Endothelial cell of umbilical vein (primary cell): ENCODE results near the gene MOB1A. TPM values are rescaled to one million over a fixed set of nuclear protein-coding genes. Genes with fewer than 3 reads are reported as not detected.

Source experiments
- Bru-seq: library from RNA; stranded (reverse); fragments of 400-500 nt; gene quantifications from one replicate; lab custom pipeline; 2021; lab: Mats Ljungman, UMichigan
- BruChase-seq, 2 experiments: library from RNA; stranded (reverse); fragments of 400-500 nt; gene quantifications; one replicate each; lab custom pipeline; 2021; lab: Mats Ljungman, UMichigan
- BruUV-seq: library from RNA; stranded (reverse); fragments of 400-500 nt; replicated peaks from 2 replicates; lab custom pipeline; 2021; lab: Mats Ljungman, UMichigan
- CTCF ChIA-PET: fragments of 300-600, 350-600 bp; sonication (Branson Sonifier 250); formaldehyde crosslinking; loops from one replicate; lab custom pipeline; 2021; ENCODE audit warnings: antibody characterized with exemption, inconsistent platforms; lab: Charles Lee
- POLR2A ChIA-PET: fragments of 300-600, 350-600 bp; sonication (Branson Sonifier 250); formaldehyde crosslinking; loops from one replicate; lab custom pipeline; 2021; ENCODE audit warnings: antibody characterized with exemption, inconsistent platforms; lab: Charles Lee
- DNase-seq: peaks from one replicate; pipeline ENCODE4 v3.0.0-alpha.2; 2011; ENCODE audit warnings: low read depth, low spot score
- FAIRE-seq: peaks from 2 replicates; lab custom pipeline; 2011; peaks lifted over from hg19 to GRCh38; lab: Jason Lieb, UNC
- H2AFZ ChIP-seq: 2 replicates; pipeline ENCODE4 v1.6.0; 2012; ENCODE audit warnings: low read depth, low read length, control low read depth, inconsistent platforms
- H3K27ac ChIP-seq: 2 replicates; pipeline ENCODE4 v1.5.1; 2011; ENCODE audit warnings: low read depth, mild to moderate bottlenecking, control low read depth, low read length, moderate library complexity; ENCODE audit not compliant: insufficient read depth
- H3K27me3 ChIP-seq, 2 experiments: 2 replicates each; pipeline versions ENCODE4 v1.6.0 to v1.6.1; 2011; ENCODE audit warnings: low read length in 2 of 2, mixed read lengths in 1 of 2; ENCODE audit not compliant: control insufficient read depth in 2 of 2, insufficient read depth in 2 of 2
- H3K36me3 ChIP-seq, 2 experiments: 2 replicates in 1 of 2; 3 replicates in 1 of 2; pipeline ENCODE4 v1.5.1; 2011; ENCODE audit warnings: low read length in 2 of 2, mild to moderate bottlenecking in 1 of 2, moderate library complexity in 1 of 2; ENCODE audit not compliant: control insufficient read depth in 2 of 2, insufficient read depth in 2 of 2; ENCODE audit errors: extremely low read depth in 1 of 2
- H3K4me1 ChIP-seq: 3 replicates; pipeline ENCODE4 v1.5.1; 2011; ENCODE audit warnings: mild to moderate bottlenecking, low read length; ENCODE audit not compliant: control insufficient read depth, insufficient read depth; ENCODE audit errors: extremely low read depth
- H3K4me2 ChIP-seq: 2 replicates; pipeline ENCODE4 v1.6.1; 2011; ENCODE audit warnings: low read length, control low read depth, mixed read lengths; ENCODE audit not compliant: insufficient read depth
- H3K4me3 ChIP-seq, 3 experiments: fragments of 200-600 bp in 1 of 3; sonication (generic), shearing (Covaris generic) in 1 of 3; replicated peaks in 1 of 3; 2 replicates each; pipeline ENCODE4 v1.5.1; 2011 to 2016; ENCODE audit warnings: control low read depth in 3 of 3, low read length in 3 of 3, mild to moderate bottlenecking in 2 of 3, inconsistent platforms in 1 of 3, low read depth in 1 of 3, moderate library complexity in 1 of 3; ENCODE audit not compliant: insufficient read depth in 1 of 3
- H3K79me2 ChIP-seq: 2 replicates; pipeline ENCODE4 v1.6.0; 2012; ENCODE audit warnings: low read length, inconsistent platforms; ENCODE audit not compliant: control insufficient read depth, insufficient read depth
- H3K9ac ChIP-seq: replicated peaks from 2 replicates; pipeline ENCODE3; 2011; ENCODE audit warnings: low read length, control low read depth; ENCODE audit not compliant: insufficient read depth; ENCODE audit errors: extremely low read depth
- H3K9me1 ChIP-seq: replicated peaks from 3 replicates; pipeline ENCODE4 v1.6.0; 2011; ENCODE audit warnings: mild to moderate bottlenecking, low read length; ENCODE audit not compliant: control insufficient read depth, insufficient read depth; ENCODE audit errors: extremely low read depth
- H3K9me3 ChIP-seq: replicated peaks from 2 replicates; pipeline ENCODE4 v1.5.1; 2012; ENCODE audit warnings: low read length, inconsistent platforms; ENCODE audit not compliant: control insufficient read depth, insufficient read depth
- H4K20me1 ChIP-seq: replicated peaks from 2 replicates; pipeline ENCODE3; 2011; ENCODE audit warnings: mild to moderate bottlenecking, low read length; ENCODE audit not compliant: control insufficient read depth, insufficient read depth; ENCODE audit errors: extremely low read depth
- CTCF ChIP-seq, 2 donors: IDR thresholded peaks; 1 replicate in 1 of 2; 2 replicates in 1 of 2; pipeline ENCODE4 v1.5.1; 2011; ENCODE audit warnings: low read length in 2 of 2, mild to moderate bottlenecking in 2 of 2, moderate library complexity in 2 of 2, control low read depth in 1 of 2, inconsistent platforms in 1 of 2, low read depth in 1 of 2; ENCODE audit not compliant: insufficient read depth in 1 of 2; ENCODE audit errors: extremely low read depth in 1 of 2
- GATA2 ChIP-seq: IDR thresholded peaks from 2 replicates; pipeline ENCODE4 v1.7.0; 2011; ENCODE audit warnings: low read depth, mild to moderate bottlenecking, moderate library complexity, mixed read lengths, low read length; ENCODE audit not compliant: insufficient read length, insufficient read depth
- JUN ChIP-seq: IDR thresholded peaks from 2 replicates; pipeline ENCODE4 v1.6.1; 2011; ENCODE audit warnings: borderline replicate concordance, low read depth; ENCODE audit not compliant: insufficient read length, insufficient read depth
- MAX ChIP-seq: IDR thresholded peaks from 2 replicates; pipeline ENCODE4 v1.6.1; 2011; ENCODE audit not compliant: insufficient read depth, insufficient read length
- MYC ChIP-seq: IDR thresholded peaks from one replicate; pipeline ENCODE4 v1.6.1; 2011; ENCODE audit warnings: mild to moderate bottlenecking, low read depth, low read length
- POLR2A ChIP-seq: IDR thresholded peaks from 2 replicates; pipeline ENCODE4 v1.6.1; 2012; ENCODE audit warnings: low read depth, mild to moderate bottlenecking, control low read depth, low read length
- POLR2AphosphoS5 ChIP-seq: IDR thresholded peaks from 2 replicates; pipeline ENCODE4 v1.6.1; 2012; ENCODE audit warnings: low read depth, mild to moderate bottlenecking, control low read depth, low read length, moderate library complexity; ENCODE audit not compliant: insufficient read depth
- dilution Hi-C: fragments of 300-500 bp; cut with MboI; formaldehyde crosslinking; loops from one replicate; pipeline ENCODE4 v1.15.0; 2019; ENCODE audit warnings: low sequenced_read_pairs; ENCODE audit not compliant: extremely low pct_ligation_motif_present
- intact Hi-C: fragments of 100-400 bp; cut with micrococcal nuclease; formaldehyde crosslinking; loops from one replicate; pipeline ENCODE4 v1.10.0; 2022
- long read RNA-seq: library from polyadenylated mRNA; stranded (forward); transcript quantifications from one replicate; pipeline ENCODE4 v2.0.0, GENCODE V29; 2021
- polyA minus RNA-seq, 3 experiments: library from RNA; depleted of rRNA, polyadenylated mRNA; stranded (reverse); fragments of >200 nt; gene quantifications; 1 replicate in 1 of 3; 2 replicates in 2 of 3; pipeline ENCODE4 v1.2.3, GENCODE V29; 2011
- polyA plus RNA-seq, 4 experiments: library from polyadenylated mRNA; depleted of rRNA in 3 of 4; stranded (reverse) in 3 of 4; unstranded in 1 of 4; fragments of >200 nt; gene quantifications; 2 replicates each; pipeline versions ENCODE4 v1.2.1 to v1.2.3, GENCODE V29; 2011 to 2012; ENCODE audit warnings: missing spikeins in 1 of 4
- total RNA-seq: library from RNA; stranded (reverse); gene quantifications from 2 replicates; pipeline ENCODE4 v1.2.3, GENCODE V29; 2021

MOB1A gene
- total RNA-seq: 106 and 112 TPM in 2 replicates
- polyA plus RNA-seq: 21.5 and 25.3 TPM in 2 replicates
- 25.1 and 25.4 TPM in 2 replicates for polyA plus RNA-seq (2011; cell fraction: cytosol; rRNA removed)
- 14.8 and 18.4 TPM in 2 replicates for polyA plus RNA-seq (2011; cell fraction: nucleus; rRNA removed)
- polyA plus RNA-seq (2012): 58.9 and 74.1 TPM in 2 replicates
- 48.8 and 54.1 TPM in 2 replicates for polyA minus RNA-seq
- polyA minus RNA-seq (2011; cell fraction: cytosol; rRNA and poly(A)+ RNA removed): 31.7 TPM
- polyA minus RNA-seq (2011; cell fraction: nucleus; rRNA and poly(A)+ RNA removed): 19.5 and 28.8 TPM in 2 replicates
- Bru-seq, nascent RNA: percentile 93 among the genes with signal in this experiment
- BruChase-seq, experiment 1, labeled RNA remaining after a 6-hour chase: percentile 99 among the genes with signal in this experiment
- BruChase-seq, experiment 2, labeled RNA remaining after a 2-hour chase: percentile 97 among the genes with signal in this experiment
- long read RNA-seq, full-length matches to known transcripts: 277 of 328 reads
- long read RNA-seq, partial matches to known transcripts: 9 of 328 reads
- long read RNA-seq, other reads (novel, unspliced or antisense): 42 of 328 reads

GRCh38 chr2:74178211-74179062, at the start of gene MOB1A:
MOB1A (minus strand) TSS chr2:74178879; CDS start chr2:74178674, 205 bp downstream.
- Histone ChIP-seq H3K27ac (peak within 1 kb of the TSS; percentile 80), H4K20me1 (peaks cover 2% of the 10 kb centered on the region), H3K27me3 (no peaks in the 10 kb centered on the region), H3K4me3 (peak within 1 kb of the TSS; percentile 93 to 100 (median 100)), H2AFZ (peak within 1 kb of the TSS; percentile 68), H3K36me3 (no peaks in the 10 kb centered on the region), H3K9me3 (no peaks in the 10 kb centered on the region), H3K4me1 (peaks cover 9% of the 10 kb centered on the region), H3K4me2 (peak within 1 kb of the TSS; percentile 100), H3K79me2 (peaks cover 50% of the 10 kb centered on the region), H3K9me1 (no peaks in the 10 kb centered on the region), H3K9ac (peak within 1 kb of the TSS; percentile 96)
- TF ChIP-seq MYC: no peak
- TF ChIP-seq POLR2AphosphoS5: peak; percentile 75
- TF ChIP-seq POLR2A: peak; percentile 90
- DNase-seq (peak; percentile 100), FAIRE-seq (peak; percentile 100)
- intact Hi-C loops (loop anchor here (1.0 kb wide), 1 partner anchor 20 kb away; the partner anchor contains the start of gene MTHFD2), dilution Hi-C loops (no loop called here)
- POLR2A ChIA-PET: interaction anchor here (0.7 to 1.4 kb wide), 6 partner anchors 18 to 609 kb away, joined by 3 to 7 read pairs (median 4); partner anchors contain the start of genes BOLA3 and MTHFD2
- BruUV-seq: no TSS peak
- CTCF ChIA-PET: interaction anchor here (0.8 to 1.9 kb wide), 14 partner anchors 10 to 498 kb away, joined by 3 to 20 read pairs (median 4); partner anchors contain the start of genes BOLA3, MTHFD2 and STAMBP

- H3K27ac ChIP-seq: no peak overlapping the region
- no peaks in the 10 kb centered on the region for H3K9me3 ChIP-seq
- H3K4me1 ChIP-seq: no peaks in the 10 kb centered on the region
- no peak overlapping the region for H3K4me2 ChIP-seq
- DNase-seq (no peak), FAIRE-seq (no peak)
- H3K27me3 ChIP-seq: peaks cover 0 to 1% of the 10 kb centered on the region in 2 experiments
- no peaks in the 10 kb centered on the region for H3K9me1 ChIP-seq
- H3K79me2 ChIP-seq: no peaks in the 10 kb centered on the region
- dilution Hi-C loops: no loop called here
- no peak overlapping the region for H3K4me3 ChIP-seq
- H4K20me1 ChIP-seq: no peaks in the 10 kb centered on the region
- ChIA-PET CTCF (interaction anchor here (1.3 kb wide), 1 partner anchor 11 kb away, joined by 4 read pairs; no protein-coding TSS in a partner anchor), POLR2A (no interaction called here)
- no peak overlapping the region for H2AFZ ChIP-seq
- H3K36me3 ChIP-seq: no peaks in the 10 kb centered on the region
- no peak for TF ChIP-seq CTCF (IDR thresholded peaks at IDR 0.05; ENCODE audit: extremely low read depth in 1 of 2, insufficient read depth in 1 of 2, low read depth in 1 of 2, low read length in 2 of 2)
- no peak for TF ChIP-seq JUN
- TF ChIP-seq MAX: no peak
- no peak for TF ChIP-seq MYC
- no peak for TF ChIP-seq GATA2
- no peak for TF ChIP-seq POLR2A
- intact Hi-C loops: no loop called here
- no TSS peak for BruUV-seq
- H3K9ac ChIP-seq: no peak overlapping the region
These were observed 49.0 kb upstream of the MOB1A start for GRCh38 chr2:74227646-74228045.
